B cell (primary cell): ENCODE measurements around the gene TMEM273.

Source experiments
- CTCF ChIP-seq: fragments of 200-600 bp; IDR thresholded peaks from one replicate; pipeline ENCODE4 v1.8.0; 2022; ENCODE audit warnings: antibody characterized with exemption, mild to moderate bottlenecking
- EZH2 ChIP-seq: IDR thresholded peaks from 2 replicates; pipeline ENCODE4 v1.6.1; 2012; ENCODE audit warnings: borderline replicate concordance, low read depth, mild to moderate bottlenecking, moderate library complexity, low read length; ENCODE audit not compliant: insufficient read depth, poor library complexity, severe bottlenecking

- TF ChIP-seq CTCF (no peak), EZH2 (no peak)
These were observed 16.7 kb downstream of the TMEM273 start for GRCh38 chr10:49171326-49172060.
